Measurements from ENCODE around the gene H6PD.

H6PD gene

DNA sequence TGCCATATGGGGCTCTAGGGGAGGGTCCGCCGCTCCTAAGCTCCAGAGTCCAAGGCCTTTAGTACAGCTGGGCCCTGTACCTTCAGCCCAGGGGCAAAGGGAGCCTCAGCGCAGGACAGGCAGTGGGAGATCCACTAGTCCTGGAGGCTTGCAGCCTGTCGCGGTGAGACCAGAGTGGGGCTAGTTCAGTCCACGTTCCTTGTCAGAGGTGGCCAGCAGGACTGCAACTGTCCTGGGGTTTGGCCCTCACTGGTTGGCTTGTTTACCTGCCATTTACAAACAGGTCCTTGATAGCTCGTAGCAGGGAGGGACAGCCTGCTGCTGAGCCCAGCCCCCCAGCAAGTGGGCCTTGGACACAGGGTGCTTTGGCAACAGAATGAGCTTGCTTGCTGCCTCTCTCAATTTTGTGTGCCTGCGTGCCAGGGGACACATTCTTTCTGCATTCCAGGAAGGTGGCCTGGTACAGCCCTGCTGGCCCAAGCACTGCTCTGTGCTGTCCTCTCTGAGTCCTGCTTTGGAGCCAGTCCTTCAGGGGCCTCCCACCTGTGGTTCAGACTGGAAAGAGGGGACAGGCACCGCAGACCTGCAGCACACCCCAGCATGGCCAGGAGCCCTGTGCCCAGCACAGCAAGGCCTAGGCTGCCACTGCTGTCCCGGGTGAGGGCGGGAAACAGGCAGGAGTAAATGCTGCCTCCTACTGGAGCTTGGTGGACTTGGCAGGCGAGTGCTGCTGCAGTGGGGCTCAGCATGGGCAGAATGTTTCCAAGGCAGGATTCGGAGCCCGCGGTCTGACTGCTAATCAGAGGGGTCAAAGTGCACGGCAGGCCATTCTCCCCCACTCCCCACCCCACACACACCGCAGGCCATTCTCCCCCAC lies 15.2 kb downstream of the H6PD start:
- TF ChIP-seq GATA3 (IDR thresholded peaks at IDR 0.05; ENCODE audit: low read depth, low read length) (no peak), GATA2 (IDR thresholded peaks at IDR 0.05; ENCODE audit: low read depth, low read length) (no peak)

DNA sequence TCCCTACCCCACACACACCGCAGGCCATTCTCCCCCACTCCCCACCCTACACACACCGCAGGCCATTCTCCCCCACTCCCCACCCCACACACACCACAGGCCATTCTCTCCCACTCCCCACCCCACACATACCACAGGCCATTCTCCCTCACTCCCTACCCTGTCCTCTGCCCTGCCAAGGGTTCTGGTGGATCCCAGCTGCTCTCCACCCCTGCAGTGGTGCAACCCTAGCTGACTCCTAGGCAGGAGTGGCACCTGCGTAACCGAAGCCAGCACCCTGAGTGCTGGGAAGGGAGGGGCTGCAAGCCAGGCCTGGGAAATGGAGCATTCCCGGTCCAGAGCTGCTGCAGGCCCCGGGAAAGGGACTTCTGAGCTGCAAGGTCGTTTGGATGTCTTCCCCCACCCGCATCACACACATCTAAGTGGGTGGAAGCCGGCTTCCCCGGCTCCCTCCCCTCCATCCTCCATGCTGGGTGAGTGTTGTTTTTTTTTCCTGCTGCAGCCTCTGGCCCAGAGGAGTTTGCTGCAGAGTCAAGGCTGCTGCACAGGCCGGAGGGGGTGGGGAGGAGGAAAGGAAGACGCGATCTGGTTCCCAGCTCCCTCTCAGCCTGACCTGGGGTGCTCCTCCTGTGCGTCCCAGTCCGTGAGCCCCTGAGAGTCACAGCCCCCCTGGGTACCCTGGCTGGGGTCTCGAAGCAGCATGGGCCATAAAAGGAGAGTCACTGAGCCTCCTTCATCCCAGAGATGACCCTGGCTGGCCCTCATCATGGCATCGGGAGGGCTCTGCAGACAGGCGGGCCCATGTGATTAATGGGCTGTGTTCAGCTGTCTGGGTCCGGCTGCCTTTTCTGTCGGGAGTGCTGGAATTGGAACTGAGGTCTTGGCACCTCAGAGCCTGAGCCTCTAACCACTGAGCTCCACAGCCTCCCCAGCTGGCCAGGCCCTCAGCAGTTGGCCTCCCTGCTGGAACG lies 16.1 kb downstream of the H6PD start:
- TF ChIP-seq GATA2 (IDR thresholded peaks at IDR 0.05; ENCODE audit: low read depth, low read length) (no peak), GATA3 (IDR thresholded peaks at IDR 0.05; ENCODE audit: low read depth, low read length) (no peak)

DNA sequence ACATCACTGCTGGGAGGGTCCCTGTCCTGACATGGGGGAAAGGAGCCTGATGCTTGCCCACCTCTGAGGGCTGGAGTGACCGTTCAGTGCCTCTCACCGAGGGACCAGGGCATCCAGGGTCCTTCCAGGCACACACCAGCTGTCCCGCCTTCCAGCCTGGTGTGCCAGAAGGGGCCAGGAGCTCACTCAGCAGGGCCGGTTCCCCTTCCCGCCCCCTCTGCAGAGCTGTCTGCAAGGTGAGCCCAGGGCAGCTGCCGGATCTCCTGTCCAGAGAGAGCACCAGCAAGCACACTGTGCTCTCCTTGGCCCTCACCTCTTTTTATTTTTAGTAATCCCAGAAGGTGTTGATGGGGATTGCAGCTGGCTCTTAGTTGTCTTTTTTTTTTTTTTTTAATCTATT lies 16.9 kb downstream of the H6PD start:
- TF ChIP-seq GATA3 (IDR thresholded peaks at IDR 0.05; ENCODE audit: low read depth, low read length) (no peak), GATA2 (IDR thresholded peaks at IDR 0.05; ENCODE audit: low read depth, low read length) (no peak)

DNA sequence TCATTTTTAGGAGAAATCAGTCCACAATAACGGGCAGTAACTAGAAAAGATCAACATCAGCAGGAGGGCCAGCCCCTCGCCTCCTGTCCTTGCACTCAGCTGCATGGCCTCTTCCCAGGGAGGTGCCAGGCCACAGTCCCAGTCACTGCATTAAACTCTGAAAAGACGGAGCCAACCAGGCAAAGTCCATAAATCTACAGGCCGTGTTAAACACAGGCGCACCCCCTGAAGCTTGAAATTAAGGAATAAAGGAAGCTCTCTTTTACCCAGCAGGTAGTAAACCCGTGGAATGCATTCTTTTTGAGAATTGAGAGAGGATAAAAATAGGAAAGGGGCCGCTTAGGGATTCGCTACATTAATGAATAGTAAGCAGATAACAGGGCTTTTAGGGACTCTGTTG lies 18.4 kb downstream of the H6PD start:
- no peak for TF ChIP-seq GATA3 (IDR thresholded peaks at IDR 0.05; ENCODE audit: low read depth, low read length)
- no peak for TF ChIP-seq GATA2 (IDR thresholded peaks at IDR 0.05; ENCODE audit: low read depth, low read length)

DNA sequence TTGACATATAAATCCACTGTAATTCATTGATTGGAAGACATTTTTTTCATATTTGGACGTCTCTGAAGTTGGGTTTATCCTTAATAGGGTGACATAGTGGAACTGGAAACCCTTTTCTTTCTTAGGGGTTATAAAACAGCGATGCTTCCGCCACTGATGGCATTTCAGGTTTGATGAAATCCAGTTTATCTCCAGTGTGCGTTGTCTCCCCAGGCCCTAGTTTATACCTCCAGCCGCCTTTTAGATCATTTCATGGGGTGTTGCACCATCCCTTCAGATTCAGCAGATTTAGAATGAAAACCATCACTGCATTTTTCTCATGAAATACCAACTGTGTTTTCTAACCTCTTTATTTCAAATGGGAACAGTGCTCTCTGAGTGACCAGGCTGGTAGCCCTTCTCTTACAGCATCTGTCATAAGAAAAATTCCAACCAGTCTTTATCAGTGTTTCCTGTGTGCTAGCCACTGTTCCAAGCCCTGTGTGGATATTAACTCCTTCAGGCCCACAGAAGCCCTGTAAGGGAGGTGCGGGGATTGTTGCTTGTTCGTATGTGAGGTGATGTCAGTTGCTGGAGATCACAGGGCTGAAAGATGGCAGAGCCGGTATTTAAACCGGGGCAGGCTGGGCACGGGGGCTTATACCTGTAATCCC lies 19.0 kb downstream of the H6PD start:
- no peak for TF ChIP-seq GATA2 (IDR thresholded peaks at IDR 0.05; ENCODE audit: low read depth, low read length)
- no peak for TF ChIP-seq GATA3 (IDR thresholded peaks at IDR 0.05; ENCODE audit: low read depth, low read length)

DNA sequence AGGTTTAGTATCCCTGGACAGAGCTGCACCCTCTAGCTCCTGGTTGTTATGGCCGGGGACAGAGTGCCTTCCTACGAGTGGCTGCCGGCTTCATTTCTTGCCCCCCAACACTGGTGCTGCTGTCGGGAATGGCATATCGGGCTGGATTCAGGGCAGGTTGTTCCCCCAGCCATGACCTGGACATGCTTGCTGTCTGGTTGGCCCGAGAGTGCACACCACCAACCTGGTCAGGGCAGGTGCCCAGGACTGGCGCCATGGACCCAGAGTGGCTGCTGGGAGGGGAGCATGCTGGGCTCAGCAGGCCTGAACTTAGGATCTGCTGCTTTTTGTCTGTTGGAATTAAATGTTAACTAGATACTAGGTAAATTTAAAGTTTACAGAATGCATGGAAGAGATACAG lies 21.8 kb downstream of the H6PD start:
- TF ChIP-seq GATA3 (IDR thresholded peaks at IDR 0.05; ENCODE audit: low read depth, low read length) (no peak), GATA2 (IDR thresholded peaks at IDR 0.05; ENCODE audit: low read depth, low read length) (no peak)

DNA sequence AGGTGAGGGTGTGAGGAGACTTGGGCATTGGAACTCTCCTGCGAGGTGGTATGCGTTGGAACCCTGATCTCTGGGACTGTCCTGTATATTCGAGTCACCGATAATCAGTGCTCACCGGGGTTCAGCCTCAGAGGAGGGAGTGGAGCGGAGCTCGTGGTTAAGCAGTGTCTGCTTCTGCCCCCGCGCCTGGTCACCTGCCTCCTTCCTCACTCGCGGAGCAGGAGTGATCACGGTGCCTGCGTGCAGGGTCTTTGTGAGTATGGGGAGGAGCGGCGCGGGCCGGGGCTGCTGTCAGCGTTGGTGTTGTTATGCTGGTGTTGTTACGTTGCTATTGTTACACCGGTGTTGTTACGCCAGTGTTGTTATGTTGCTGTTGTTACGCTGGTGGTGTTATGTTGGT lies 23.3 kb downstream of the H6PD start:
- TF ChIP-seq GATA2 (IDR thresholded peaks at IDR 0.05; ENCODE audit: low read depth, low read length) (no peak), GATA3 (IDR thresholded peaks at IDR 0.05; ENCODE audit: low read depth, low read length) (no peak)

DNA sequence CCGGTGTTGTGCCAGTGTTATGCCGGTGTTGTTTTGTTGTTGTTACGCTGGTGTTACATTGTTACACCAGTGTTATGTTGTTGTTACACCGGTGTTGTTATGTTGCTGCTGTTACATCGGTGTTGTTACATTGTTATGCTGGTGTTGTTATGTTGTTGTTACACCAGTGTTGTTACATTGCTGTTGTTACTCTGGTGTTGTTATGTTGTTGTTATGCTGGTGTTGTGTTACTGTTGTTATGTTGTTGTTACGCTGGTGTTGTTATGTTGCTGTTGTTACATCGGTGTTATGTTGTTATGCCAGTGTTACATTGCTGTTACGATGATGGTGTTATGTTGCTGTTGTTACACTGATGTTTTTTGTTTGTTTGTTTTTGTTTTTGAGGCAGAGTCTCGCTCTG lies 24.1 kb downstream of the H6PD start:
- TF ChIP-seq GATA2 (IDR thresholded peaks at IDR 0.05; ENCODE audit: low read depth, low read length), result no peak
- no peak for TF ChIP-seq GATA3 (IDR thresholded peaks at IDR 0.05; ENCODE audit: low read depth, low read length)

DNA sequence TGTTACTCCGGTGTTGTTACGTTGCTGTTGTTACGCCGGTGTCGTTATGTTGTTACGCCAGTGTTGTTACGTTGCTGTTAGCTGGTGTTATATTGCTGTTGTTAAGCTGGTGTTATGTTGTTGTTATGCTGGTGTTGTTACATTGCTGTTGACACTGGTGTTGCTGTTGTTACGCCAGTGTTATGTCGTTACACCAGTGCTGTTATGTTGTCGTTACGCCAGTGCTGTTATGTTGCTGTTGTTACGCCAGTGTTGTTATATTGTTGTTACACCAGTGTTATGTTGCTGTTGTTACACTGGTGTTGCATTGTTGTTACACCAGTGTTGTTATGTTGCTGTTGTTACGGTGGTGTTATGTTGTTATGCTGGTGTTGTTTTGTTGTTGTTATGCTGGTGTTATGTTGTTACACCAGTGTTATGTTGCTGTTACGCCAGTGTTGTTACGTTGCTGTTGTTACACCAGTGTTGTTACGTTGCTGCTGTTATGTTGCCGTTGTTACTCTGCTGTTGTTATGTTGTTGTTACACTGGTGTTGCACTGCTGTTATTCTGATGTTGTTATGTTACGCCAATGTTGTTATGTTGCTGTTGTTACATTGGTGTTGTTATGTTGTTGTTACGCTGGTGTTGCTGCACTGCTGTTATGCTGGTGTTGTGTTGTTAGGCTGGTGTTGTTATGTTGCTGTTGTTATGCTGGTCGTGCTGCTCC lies 25.6 kb downstream of the H6PD start:
- TF ChIP-seq GATA3 (IDR thresholded peaks at IDR 0.05; ENCODE audit: low read depth, low read length) (no peak), GATA2 (IDR thresholded peaks at IDR 0.05; ENCODE audit: low read depth, low read length) (no peak)

DNA sequence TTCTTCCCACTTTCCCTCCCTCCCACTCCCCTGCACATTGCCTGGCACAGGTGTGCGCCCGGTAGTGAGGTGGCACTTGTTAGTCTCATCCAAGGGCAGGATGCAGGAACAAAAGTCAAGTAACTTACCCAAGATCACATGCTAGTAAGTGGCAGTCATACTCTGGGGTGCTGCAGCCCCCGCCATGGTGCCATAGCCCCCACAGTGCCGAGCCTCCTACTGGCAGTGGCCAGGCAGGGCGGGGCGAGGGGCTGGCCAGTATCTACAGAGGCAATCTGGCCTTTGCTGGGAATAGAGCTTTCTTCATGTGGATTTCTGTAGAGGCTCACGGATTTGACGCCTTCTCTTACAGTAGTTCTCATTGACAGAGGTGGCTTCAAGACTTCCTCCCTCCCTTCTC lies 26.9 kb downstream of the H6PD start:
- TF ChIP-seq GATA3 (IDR thresholded peaks at IDR 0.05; ENCODE audit: low read depth, low read length), result no peak
- no peak for TF ChIP-seq GATA2 (IDR thresholded peaks at IDR 0.05; ENCODE audit: low read depth, low read length)

DNA sequence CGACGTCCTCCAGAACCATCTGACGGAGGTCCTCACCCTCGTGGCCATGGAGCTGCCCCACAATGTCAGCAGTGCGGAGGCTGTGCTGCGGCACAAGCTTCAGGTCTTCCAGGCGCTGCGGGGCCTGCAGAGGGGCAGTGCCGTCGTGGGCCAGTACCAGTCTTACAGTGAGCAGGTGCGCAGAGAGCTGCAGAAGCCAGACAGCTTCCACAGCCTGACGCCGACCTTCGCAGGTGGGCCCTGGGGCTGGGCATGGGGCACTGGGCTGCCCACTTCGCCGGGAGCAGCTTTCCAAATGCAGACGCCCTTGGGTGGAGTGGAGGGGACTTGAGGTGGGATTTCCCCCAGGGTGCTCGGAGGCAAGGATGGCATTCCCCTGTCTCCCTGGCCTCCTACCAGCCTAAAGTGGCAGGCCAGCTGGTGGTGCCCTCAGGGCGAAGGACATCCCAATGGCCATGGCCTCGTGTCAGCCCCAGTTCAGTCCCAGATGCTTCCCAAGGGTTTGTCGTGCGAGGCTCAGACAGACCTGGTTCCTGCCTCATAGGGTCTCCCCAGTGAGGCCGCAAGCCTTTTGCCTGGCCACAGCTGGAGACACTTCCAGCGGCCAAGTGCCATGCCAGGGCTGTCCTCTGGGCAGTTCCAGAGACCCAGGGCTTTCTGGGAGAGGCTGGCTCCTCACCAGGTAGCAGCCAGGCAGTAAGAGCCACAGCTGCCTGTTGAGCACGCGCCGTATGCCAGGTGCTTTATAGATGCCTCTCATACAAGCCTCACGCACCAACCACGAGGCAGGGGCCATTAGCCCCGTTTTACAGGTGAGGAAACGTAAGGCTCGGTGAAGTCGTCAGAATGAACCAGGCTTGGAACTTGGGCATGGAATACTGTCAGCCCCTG lies 27.8 kb downstream of the H6PD start:
- TF ChIP-seq GATA3 (IDR thresholded peaks at IDR 0.05; ENCODE audit: low read depth, low read length) (no peak), GATA2 (IDR thresholded peaks at IDR 0.05; ENCODE audit: low read depth, low read length) (no peak)

DNA sequence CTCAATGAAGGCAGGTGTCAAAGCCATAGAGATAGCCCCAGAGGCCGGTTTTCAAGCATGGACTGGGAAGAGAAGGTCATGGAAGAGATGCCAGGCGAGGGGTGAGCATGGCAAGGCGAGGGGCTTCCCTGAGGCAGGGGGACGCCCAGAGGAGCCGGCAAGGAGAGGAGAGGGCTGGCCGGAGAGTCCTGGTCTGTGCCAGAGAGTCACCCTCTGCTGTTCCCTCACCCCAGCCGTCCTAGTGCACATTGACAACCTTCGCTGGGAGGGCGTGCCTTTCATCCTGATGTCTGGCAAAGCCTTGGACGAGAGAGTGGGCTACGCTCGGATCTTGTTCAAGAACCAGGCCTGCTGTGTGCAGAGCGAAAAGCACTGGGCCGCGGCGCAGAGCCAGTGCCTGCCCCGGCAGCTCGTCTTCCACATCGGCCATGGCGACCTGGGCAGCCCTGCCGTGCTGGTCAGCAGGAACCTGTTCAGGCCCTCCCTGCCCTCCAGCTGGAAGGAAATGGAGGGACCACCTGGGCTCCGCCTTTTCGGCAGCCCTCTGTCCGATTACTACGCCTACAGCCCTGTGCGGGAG lies 28.8 kb downstream of the H6PD start:
- TF ChIP-seq GATA2 (IDR thresholded peaks at IDR 0.05; ENCODE audit: low read depth, low read length), result no peak
- TF ChIP-seq GATA3 (IDR thresholded peaks at IDR 0.05; ENCODE audit: low read depth, low read length), result no peak
